Measurements from ENCODE around the gene HDHD5. TPM values are rescaled to one million over a fixed set of nuclear protein-coding genes. Genes with fewer than 3 reads are reported as not detected.

The HDHD5 gene
- total RNA-seq, 2 donors from 2014 or later = 39.4 to 53.0 TPM

DNA sequence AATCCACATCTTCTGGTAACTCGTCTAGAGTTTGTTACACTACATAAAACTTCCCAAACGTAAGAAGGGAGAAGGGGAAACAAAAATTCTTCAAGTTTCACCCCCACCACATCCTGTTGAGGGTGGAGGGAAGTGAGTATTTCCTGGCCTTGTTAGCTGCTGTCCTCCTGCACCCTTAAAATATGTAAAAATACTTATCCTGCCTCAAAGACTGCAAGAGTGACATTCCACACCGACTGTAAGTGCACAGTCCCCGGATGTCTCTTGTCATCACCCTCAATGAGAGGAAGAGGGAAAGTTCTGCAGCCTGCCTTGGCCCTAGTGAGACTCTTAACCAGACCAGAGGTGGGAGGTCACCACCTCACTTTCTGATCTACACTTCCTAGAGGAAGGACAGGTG lies 41.2 kb downstream of the HDHD5 start:
- 79% methylated on average over 2 of the region's 4 CpGs; no CpG with 5 or more reads in 1 of the 2 experiments for WGBS, 2 experiments (ENCODE audit: insufficient coverage in 1 of 2, insufficient read length in 1 of 2)
- Histone ChIP-seq H3K36me3 (ENCODE audit: control insufficient read depth, insufficient read depth, low read length) (no peaks in the 10 kb centered on the region), H3K9me3 (ENCODE audit: control insufficient read depth, low read length) (no peaks in the 10 kb centered on the region), H3K27ac (ENCODE audit: low read depth, low read length) (no peak overlapping the region), H3K4me3 (ENCODE audit: low read length) (peak overlapping the region; percentile 50), H3K4me1 (ENCODE audit: control insufficient read depth, insufficient read depth, low read length) (peaks cover 19% of the 10 kb centered on the region), H3K27me3 (ENCODE audit: control insufficient read depth, insufficient read depth, low read length, poor library complexity, severe bottlenecking) (no peaks in the 10 kb centered on the region), H3K9ac (ENCODE audit: extremely low read depth, low read length, poor library complexity, severe bottlenecking) (peak overlapping the region; percentile 42)
- Mint-ChIP-seq H3K36me3 (ENCODE audit: low read depth) (no peaks in the 10 kb centered on the region), H3K27me3 (ENCODE audit: insufficient read depth) (peaks cover 17% of the 10 kb centered on the region), H3K27ac (peak overlapping the region; percentile 56), H3K4me3 (peak overlapping the region; percentile 15), H3K9me3 (no peaks in the 10 kb centered on the region), H3K4me1 (peaks cover 34% of the 10 kb centered on the region)
- TF ChIP-seq, protein P1, sequence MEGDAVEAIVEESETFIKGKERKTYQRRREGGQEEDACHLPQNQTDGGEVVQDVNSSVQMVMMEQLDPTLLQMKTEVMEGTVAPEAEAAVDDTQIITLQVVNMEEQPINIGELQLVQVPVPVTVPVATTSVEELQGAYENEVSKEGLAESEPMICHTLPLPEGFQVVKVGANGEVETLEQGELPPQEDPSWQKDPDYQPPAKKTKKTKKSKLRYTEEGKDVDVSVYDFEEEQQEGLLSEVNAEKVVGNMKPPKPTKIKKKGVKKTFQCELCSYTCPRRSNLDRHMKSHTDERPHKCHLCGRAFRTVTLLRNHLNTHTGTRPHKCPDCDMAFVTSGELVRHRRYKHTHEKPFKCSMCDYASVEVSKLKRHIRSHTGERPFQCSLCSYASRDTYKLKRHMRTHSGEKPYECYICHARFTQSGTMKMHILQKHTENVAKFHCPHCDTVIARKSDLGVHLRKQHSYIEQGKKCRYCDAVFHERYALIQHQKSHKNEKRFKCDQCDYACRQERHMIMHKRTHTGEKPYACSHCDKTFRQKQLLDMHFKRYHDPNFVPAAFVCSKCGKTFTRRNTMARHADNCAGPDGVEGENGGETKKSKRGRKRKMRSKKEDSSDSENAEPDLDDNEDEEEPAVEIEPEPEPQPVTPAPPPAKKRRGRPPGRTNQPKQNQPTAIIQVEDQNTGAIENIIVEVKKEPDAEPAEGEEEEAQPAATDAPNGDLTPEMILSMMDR (conservative IDR thresholded peaks at IDR 0.05) = no peak
- DNase-seq = no peak

DNA sequence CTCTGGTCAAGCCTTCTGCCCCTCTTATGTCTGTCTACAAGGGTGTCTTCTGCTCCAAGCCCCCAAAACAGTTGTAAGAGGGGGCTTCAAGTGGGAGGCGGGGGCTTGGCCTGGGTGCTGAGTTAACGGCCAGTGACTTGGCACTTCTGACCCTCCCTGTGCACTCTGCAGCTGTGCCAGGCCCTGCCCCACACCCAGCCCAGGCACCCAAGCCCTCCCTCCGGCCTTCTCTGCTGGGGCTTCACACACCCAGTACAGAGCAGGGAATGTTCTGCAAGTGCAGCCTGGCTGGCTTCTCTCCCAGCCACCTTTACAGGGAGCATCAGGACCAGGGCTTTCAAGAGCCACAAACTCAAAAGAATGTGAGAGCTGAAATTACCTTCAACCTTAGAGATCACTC lies 41.7 kb downstream of the HDHD5 start:
- peak overlapping the region; percentile 15 for H3K4me3 Mint-ChIP-seq
- peaks cover 15% of the 10 kb centered on the region for H3K27me3 Mint-ChIP-seq (ENCODE audit: insufficient read depth)
- peak overlapping the region; percentile 56 for H3K27ac Mint-ChIP-seq
- Histone ChIP-seq H3K27ac (ENCODE audit: low read depth, low read length) (peak overlapping the region; percentile 28), H3K9ac (ENCODE audit: extremely low read depth, low read length, poor library complexity, severe bottlenecking) (peak overlapping the region; percentile 42), H3K36me3 (ENCODE audit: control insufficient read depth, insufficient read depth, low read length) (no peaks in the 10 kb centered on the region), H3K27me3 (ENCODE audit: control insufficient read depth, insufficient read depth, low read length, poor library complexity, severe bottlenecking) (no peaks in the 10 kb centered on the region), H3K4me3 (ENCODE audit: low read length) (peak overlapping the region; percentile 50), H3K9me3 (ENCODE audit: control insufficient read depth, low read length) (no peaks in the 10 kb centered on the region), H3K4me1 (ENCODE audit: control insufficient read depth, insufficient read depth, low read length) (peaks cover 19% of the 10 kb centered on the region)
- H3K4me1 Mint-ChIP-seq = peaks cover 34% of the 10 kb centered on the region
- H3K36me3 Mint-ChIP-seq (ENCODE audit: low read depth) = no peaks in the 10 kb centered on the region
- H3K9me3 Mint-ChIP-seq = no peaks in the 10 kb centered on the region
- peak; percentile 63 for DNase-seq
- 72 to 81% methylated on average over 3 of the region's 3 CpGs for whole genome bisulfite sequencing, 2 experiments (ENCODE audit: insufficient coverage in 1 of 2, insufficient read length in 1 of 2)
- TF ChIP-seq, protein P1 (conservative IDR thresholded peaks at IDR 0.05) = no peak

- Mint-ChIP-seq H3K27me3 (ENCODE audit: insufficient read depth) (peaks cover 9% of the 10 kb centered on the region), H3K4me1 (peaks cover 30% of the 10 kb centered on the region), H3K36me3 (ENCODE audit: low read depth) (no peaks in the 10 kb centered on the region), H3K9me3 (no peaks in the 10 kb centered on the region), H3K27ac (peak overlapping the region; percentile 90), H3K4me3 (peak overlapping the region; percentile 15)
- Histone ChIP-seq H3K9me3 (ENCODE audit: control insufficient read depth, low read length) (no peaks in the 10 kb centered on the region), H3K36me3 (ENCODE audit: control insufficient read depth, insufficient read depth, low read length) (no peaks in the 10 kb centered on the region), H3K27me3 (ENCODE audit: control insufficient read depth, insufficient read depth, low read length, poor library complexity, severe bottlenecking) (no peaks in the 10 kb centered on the region), H3K4me1 (ENCODE audit: control insufficient read depth, insufficient read depth, low read length) (peaks cover 19% of the 10 kb centered on the region), H3K4me3 (ENCODE audit: low read length) (peak overlapping the region; percentile 64), H3K27ac (ENCODE audit: low read depth, low read length) (peak overlapping the region; percentile 28), H3K9ac (ENCODE audit: extremely low read depth, low read length, poor library complexity, severe bottlenecking) (no peak overlapping the region)
- 48 to 61% methylated on average over 5 to 6 of the region's 6 CpGs for WGBS, 2 experiments (ENCODE audit: insufficient coverage in 1 of 2, insufficient read length in 1 of 2)
- TF ChIP-seq, protein P1 (conservative IDR thresholded peaks at IDR 0.05) = no peak
- DNase-seq = peak; percentile 76
Observed at GRCh38 chr22:17116572-17117330, 42.3 kb downstream of the HDHD5 start.

Measured in endodermal cell (in vitro differentiated cells).